ENCODE data around the gene FADS6. TPM values are rescaled to one million over a fixed set of nuclear protein-coding genes. Genes with fewer than 3 reads are reported as not detected.

The FADS6 gene
- total and polyA plus RNA-seq, 2 donors from 2014 or later = not detected

GRCh38 chr17:74838274-74838673 lies 55.2 kb downstream of the FADS6 start:
- Histone ChIP-seq H3K27ac (ENCODE audit: low read depth in 2 of 2, low read length in 2 of 2) (no peak overlapping the region), H3K36me3 (ENCODE audit: control insufficient read depth in 2 of 3, insufficient read depth in 3 of 3, low read length in 3 of 3) (no peaks in the 10 kb centered on the region), H3K27me3 (ENCODE audit: control insufficient read depth, insufficient read depth, low read length) (no peaks in the 10 kb centered on the region), H3K4me1 (ENCODE audit: control insufficient read depth in 2 of 3, insufficient read depth in 2 of 3, low read depth in 1 of 3, low read length in 3 of 3) (peaks cover 0 to 10% (median 0%) of the 10 kb centered on the region in 3 donors), H3K9me3 (ENCODE audit: control insufficient read depth in 2 of 3, insufficient read depth in 1 of 3, low read length in 3 of 3) (no peaks in the 10 kb centered on the region), H3K4me3 (ENCODE audit: low read length in 3 of 3) (no peak overlapping the region), H3K9ac (ENCODE audit: low read length in 3 of 3) (no peak overlapping the region)
- no peak for FAIRE-seq
- no peak for TF ChIP-seq CTCF (IDR thresholded peaks at IDR 0.05; ENCODE audit: borderline replicate concordance, extremely low read depth, insufficient read depth)
- intact Hi-C loops (cut with DNase I) = no loop called here
- DNase-seq = peak in 3 of 5 donors; percentile 58 to 63 (median 60)

GRCh38 chr17:74836691-74837467 lies 56.6 kb downstream of the FADS6 start:
- Histone ChIP-seq H3K9me3 (ENCODE audit: control insufficient read depth in 2 of 3, insufficient read depth in 1 of 3, low read length in 3 of 3) (no peaks in the 10 kb centered on the region), H3K4me1 (ENCODE audit: control insufficient read depth in 2 of 3, insufficient read depth in 2 of 3, low read depth in 1 of 3, low read length in 3 of 3) (peaks cover 0 to 8% (median 0%) of the 10 kb centered on the region in 3 donors), H3K27ac (ENCODE audit: low read depth in 2 of 2, low read length in 2 of 2) (no peak overlapping the region), H3K9ac (ENCODE audit: low read length in 3 of 3) (no peak overlapping the region), H3K4me3 (ENCODE audit: low read length in 3 of 3) (no peak overlapping the region), H3K36me3 (ENCODE audit: control insufficient read depth in 2 of 3, insufficient read depth in 3 of 3, low read length in 3 of 3) (no peaks in the 10 kb centered on the region), H3K27me3 (ENCODE audit: control insufficient read depth, insufficient read depth, low read length) (no peaks in the 10 kb centered on the region)
- FAIRE-seq = no peak
- TF ChIP-seq CTCF (IDR thresholded peaks at IDR 0.05; ENCODE audit: borderline replicate concordance, extremely low read depth, insufficient read depth) = no peak
- no peak for DNase-seq
- intact Hi-C loops (cut with DNase I) = no loop called here

GRCh38 chr17:74836191-74836590 lies 57.2 kb downstream of the FADS6 start:
- TF ChIP-seq CTCF (IDR thresholded peaks at IDR 0.05; ENCODE audit: borderline replicate concordance, extremely low read depth, insufficient read depth) = no peak
- FAIRE-seq (no peak), DNase-seq (no peak)
- H3K9ac ChIP-seq (ENCODE audit: low read length in 3 of 3) = no peak overlapping the region
- no peaks in the 10 kb centered on the region for H3K9me3 ChIP-seq (ENCODE audit: control insufficient read depth in 2 of 3, insufficient read depth in 1 of 3, low read length in 3 of 3)
- H3K4me3 ChIP-seq (ENCODE audit: low read length in 3 of 3) = no peak overlapping the region
- peaks cover 0 to 2% (median 0%) of the 10 kb centered on the region in 3 donors for H3K4me1 ChIP-seq (ENCODE audit: control insufficient read depth in 2 of 3, insufficient read depth in 2 of 3, low read depth in 1 of 3, low read length in 3 of 3)
- no peak overlapping the region for H3K27ac ChIP-seq (ENCODE audit: low read depth in 2 of 2, low read length in 2 of 2)
- H3K27me3 ChIP-seq (ENCODE audit: control insufficient read depth, insufficient read depth, low read length) = no peaks in the 10 kb centered on the region
- H3K36me3 ChIP-seq (ENCODE audit: control insufficient read depth in 2 of 3, insufficient read depth in 3 of 3, low read length in 3 of 3) = no peaks in the 10 kb centered on the region
- intact Hi-C loops (cut with DNase I) = no loop called here

Data from kidney (tissue), 14 donors.